ENCODE measurements around the gene SMAD1.

Gene SMAD1

GRCh38 chr4:145473203-145473602, 8.4 kb upstream of the SMAD1 start:
- no peak overlapping the region for H3K27ac ChIP-seq (ENCODE audit: low read depth, low read length)
- H3K27me3 ChIP-seq (ENCODE audit: control insufficient read depth, low read length): no peaks in the 10 kb centered on the region
- no peaks in the 10 kb centered on the region for H3K79me2 ChIP-seq (ENCODE audit: control insufficient read depth, low read length)
- no peaks in the 10 kb centered on the region for H3K9me2 ChIP-seq (replicated peaks; ENCODE audit: control insufficient read depth, low read length)
- H3K4me3 ChIP-seq (ENCODE audit: low read length): no peak overlapping the region
- peaks cover 25% of the 10 kb centered on the region; the same call in 1 of the 2 replicates for H3K9me3 ChIP-seq (ENCODE audit: control insufficient read depth, insufficient read depth, low read length)
- no peaks in the 10 kb centered on the region for H3K36me3 ChIP-seq (ENCODE audit: control insufficient read depth, low read length)
- TF ChIP-seq EZH2phosphoT487 (IDR thresholded peaks at IDR 0.05; ENCODE audit: borderline replicate concordance, low read length) (no peak), CTCF (IDR thresholded peaks at IDR 0.05; ENCODE audit: low read depth, low read length, poor library complexity, severe bottlenecking) (no peak)
- H3K4me2 ChIP-seq (ENCODE audit: low read length): no peak overlapping the region
- no peaks in the 10 kb centered on the region for H3K4me1 ChIP-seq (ENCODE audit: control insufficient read depth, low read length)
- H4K20me1 ChIP-seq (ENCODE audit: control insufficient read depth, insufficient read depth, low read depth, low read length): no peaks in the 10 kb centered on the region
- H3F3A ChIP-seq (ENCODE audit: control insufficient read depth, insufficient read depth): no peaks in the 10 kb centered on the region

- Histone ChIP-seq H4K20me1 (ENCODE audit: control insufficient read depth, insufficient read depth, low read depth, low read length) (no peaks in the 10 kb centered on the region), H3K9me2 (replicated peaks; ENCODE audit: control insufficient read depth, low read length) (no peaks in the 10 kb centered on the region), H3K27me3 (ENCODE audit: control insufficient read depth, low read length) (no peaks in the 10 kb centered on the region), H3K79me2 (ENCODE audit: control insufficient read depth, low read length) (peaks cover 51% of the 10 kb centered on the region), H3K9me3 (ENCODE audit: control insufficient read depth, insufficient read depth, low read length) (no peaks in the 10 kb centered on the region), H3K4me3 (ENCODE audit: low read length) (peak overlapping the region; percentile 95), H3K27ac (ENCODE audit: low read depth, low read length) (no peak overlapping the region), H3K4me1 (ENCODE audit: control insufficient read depth, low read length) (peaks cover 35% of the 10 kb centered on the region), H3K4me2 (ENCODE audit: low read length) (peak overlapping the region; percentile 88), H3K36me3 (ENCODE audit: control insufficient read depth, low read length) (peaks cover 18% of the 10 kb centered on the region; the same call in 1 of the 2 replicates), H3F3A (ENCODE audit: control insufficient read depth, insufficient read depth) (no peaks in the 10 kb centered on the region)
- TF ChIP-seq EZH2phosphoT487 (IDR thresholded peaks at IDR 0.05; ENCODE audit: borderline replicate concordance, low read length) (no peak), CTCF (IDR thresholded peaks at IDR 0.05; ENCODE audit: low read depth, low read length, poor library complexity, severe bottlenecking) (no peak)
Observed at GRCh38 chr4:145480257-145480656, 1.4 kb upstream of the SMAD1 start.

GRCh38 chr4:145481942-145482208, 222 bp downstream of the SMAD1 start:
- H3K4me1 ChIP-seq (ENCODE audit: control insufficient read depth, low read length): peaks cover 51% of the 10 kb centered on the region
- no peaks in the 10 kb centered on the region for H3K9me2 ChIP-seq (replicated peaks; ENCODE audit: control insufficient read depth, low read length)
- no peaks in the 10 kb centered on the region for H3K9me3 ChIP-seq (ENCODE audit: control insufficient read depth, insufficient read depth, low read length)
- peak overlapping the region; percentile 88 for H3K4me2 ChIP-seq (ENCODE audit: low read length)
- H3K4me3 ChIP-seq (ENCODE audit: low read length): peak overlapping the region; percentile 95
- no peak for TF ChIP-seq EZH2phosphoT487 (IDR thresholded peaks at IDR 0.05; ENCODE audit: borderline replicate concordance, low read length)
- TF ChIP-seq CTCF (IDR thresholded peaks at IDR 0.05; ENCODE audit: low read depth, low read length, poor library complexity, severe bottlenecking): no peak
- H3K79me2 ChIP-seq (ENCODE audit: control insufficient read depth, low read length): peaks cover 67% of the 10 kb centered on the region
- H3F3A ChIP-seq (ENCODE audit: control insufficient read depth, insufficient read depth): peaks cover 4% of the 10 kb centered on the region; the same call in 1 of the 2 replicates
- peaks cover 32% of the 10 kb centered on the region for H3K36me3 ChIP-seq (ENCODE audit: control insufficient read depth, low read length)
- H3K27me3 ChIP-seq (ENCODE audit: control insufficient read depth, low read length): no peaks in the 10 kb centered on the region
- H4K20me1 ChIP-seq (ENCODE audit: control insufficient read depth, insufficient read depth, low read depth, low read length): no peaks in the 10 kb centered on the region
- peak overlapping the region; percentile 75 for H3K27ac ChIP-seq (ENCODE audit: low read depth, low read length)

Measured in DOHH2 (cell line).